Activated CD4-positive, alpha-beta T cell treated with anti-CD3 and anti-CD28 coated beads for 48 hours (primary cell): ENCODE results near the gene POLR3GL.
"Not testable (repeated sequence)": the region's sequence is repeated elsewhere in the genome, so short reads cannot be mapped to it uniquely, and the experiment has no call there.

Experiments
- DNase-seq: peaks from one replicate; pipeline ENCODE4 v3.0.0-alpha.2; 2020

The POLR3GL gene

GRCh38 chr1:145964328-145965118, at the start of gene POLR3GL, which contains the start of gene ANKRD34A:
POLR3GL (plus strand) TSS chr1:145964690; CDS start chr1:145974866, 10,176 bp downstream.
ANKRD34A (minus strand) TSS chr1:145964575; CDS start chr1:145961759, 2,816 bp downstream.
- peak; percentile 94 for DNase-seq

DNA sequence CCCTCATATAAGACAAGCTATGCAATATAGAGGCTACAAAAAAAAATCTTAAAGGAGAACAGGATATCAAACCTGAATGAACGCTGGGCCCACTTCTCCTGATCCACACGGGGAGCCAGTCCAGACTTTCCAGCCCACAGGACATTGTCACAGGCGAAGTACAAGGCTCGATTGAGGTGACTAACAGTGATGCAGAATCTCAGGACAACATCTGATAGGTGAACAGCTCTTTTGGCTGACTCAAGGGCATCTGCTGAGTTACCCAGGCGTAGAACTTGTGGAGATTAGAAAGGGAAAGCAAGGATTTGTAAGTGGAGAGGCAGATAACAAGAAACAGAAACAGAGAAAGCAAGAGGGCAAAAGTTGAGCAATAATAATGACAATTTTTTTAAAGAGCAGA, 47.7 kb upstream of the POLR3GL start:
- DNase-seq = no peak

GRCh38 chr1:145917595-145917994, 46.9 kb upstream of the POLR3GL start:
- no peak for DNase-seq

GRCh38 chr1:145918144-145918991, 46.1 kb upstream of the POLR3GL start, which contains the start of gene PEX11B:
PEX11B (minus strand) TSS chr1:145918717; CDS start chr1:145918688, 29 bp downstream.
- DNase-seq = peak; percentile 95

DNA sequence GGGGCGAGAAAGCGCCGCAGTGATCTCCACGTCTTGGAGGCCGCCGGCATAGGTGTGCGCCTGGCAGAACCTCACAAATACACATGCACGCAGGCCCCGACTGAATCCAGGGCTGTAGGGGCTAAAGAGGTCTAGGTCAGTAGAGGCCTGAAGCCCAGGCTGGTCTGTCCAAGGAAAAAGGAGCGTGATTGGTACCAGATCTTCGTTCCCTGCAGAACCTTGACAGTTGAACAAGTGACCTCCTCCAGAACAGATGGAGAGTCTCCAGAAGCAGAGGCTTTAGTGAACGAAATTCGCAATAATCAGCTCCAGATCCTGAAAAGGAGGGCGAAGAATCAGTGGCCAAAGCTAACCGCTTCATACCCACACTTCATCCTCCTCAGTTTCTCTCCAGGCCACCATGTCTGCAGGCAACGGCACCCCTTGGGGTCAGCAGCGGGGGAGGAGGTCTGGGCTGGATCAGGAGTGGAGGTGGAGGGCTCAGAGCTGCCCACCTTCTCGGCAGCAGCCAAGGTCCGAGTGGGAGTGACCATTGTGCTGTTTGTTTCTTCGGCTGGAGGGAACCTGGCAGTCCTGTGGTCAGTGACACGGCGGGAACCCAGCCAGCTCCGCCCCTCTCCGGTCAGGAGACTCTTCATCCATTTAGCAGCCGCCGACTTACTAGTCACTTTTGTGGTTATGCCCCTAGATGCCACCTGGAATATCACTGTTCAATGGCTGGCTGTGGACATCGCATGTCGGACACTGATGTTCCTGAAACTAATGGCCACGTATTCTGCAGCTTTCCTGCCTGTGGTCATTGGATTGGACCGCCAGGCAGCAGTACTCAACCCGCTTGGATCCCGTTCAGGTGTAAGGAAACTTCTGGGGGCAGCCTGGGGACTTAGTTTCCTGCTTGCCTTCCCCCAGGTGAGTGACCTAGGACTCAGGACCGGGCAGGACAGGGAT, 45.2 kb upstream of the POLR3GL start:
- DNase-seq = peak; percentile 32

DNA sequence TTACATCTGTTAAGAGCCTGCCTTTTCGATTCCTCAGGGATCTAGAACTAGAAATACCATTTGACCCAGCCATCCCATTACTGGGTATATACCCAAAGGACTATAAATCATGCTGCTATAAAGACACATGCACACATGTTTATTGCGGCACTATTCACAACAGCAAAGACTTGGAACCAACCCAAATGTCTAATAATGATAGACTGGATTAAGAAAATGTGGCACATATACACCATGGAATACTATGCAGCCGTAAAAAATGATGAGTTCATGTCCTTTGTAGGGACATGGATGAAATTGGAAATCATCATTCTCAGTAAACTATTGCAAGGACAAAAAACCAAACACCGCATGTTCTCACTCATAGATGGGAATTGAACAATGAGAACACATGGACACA, 44.2 kb upstream of the POLR3GL start:
- DNase-seq = not testable (repeated sequence)

DNA sequence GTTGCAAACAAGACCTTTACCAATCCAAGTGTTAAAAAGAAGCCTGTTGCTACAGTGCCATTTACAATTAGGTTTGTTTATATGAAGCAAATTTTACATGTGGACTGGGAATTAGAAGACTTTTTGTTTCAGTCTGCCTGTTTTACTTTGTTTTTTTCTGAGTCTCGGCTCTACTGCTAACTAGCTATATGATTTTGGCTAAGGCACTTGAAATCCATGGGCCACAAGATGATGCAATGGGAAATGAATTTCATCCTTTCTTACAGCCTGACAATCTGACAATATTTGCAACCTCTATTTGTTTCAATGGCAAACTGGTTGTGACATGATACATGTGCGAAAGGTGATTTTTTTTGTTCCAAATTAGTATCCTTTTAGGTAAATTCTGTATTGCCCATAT, 42.2 kb upstream of the POLR3GL start:
- no peak for DNase-seq

DNA sequence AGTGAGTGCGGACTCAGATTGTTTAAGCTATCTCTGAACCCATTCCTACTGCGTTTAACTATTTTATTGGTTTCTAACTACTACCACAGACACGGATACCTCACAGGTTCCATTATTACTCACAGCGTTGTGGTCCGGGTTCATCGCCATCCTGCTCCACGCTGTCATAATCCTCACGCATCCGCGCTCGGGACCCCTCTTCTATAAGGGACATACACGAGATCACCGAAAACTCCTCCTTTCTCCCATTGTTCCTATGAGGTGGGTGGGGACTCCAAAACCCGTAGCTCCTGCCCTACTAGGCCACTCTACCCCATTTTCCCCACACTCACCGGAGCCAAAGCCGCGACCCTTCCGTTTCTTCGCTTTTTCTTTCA, 37.8 kb upstream of the POLR3GL start:
- peak; percentile 71 for DNase-seq

DNA sequence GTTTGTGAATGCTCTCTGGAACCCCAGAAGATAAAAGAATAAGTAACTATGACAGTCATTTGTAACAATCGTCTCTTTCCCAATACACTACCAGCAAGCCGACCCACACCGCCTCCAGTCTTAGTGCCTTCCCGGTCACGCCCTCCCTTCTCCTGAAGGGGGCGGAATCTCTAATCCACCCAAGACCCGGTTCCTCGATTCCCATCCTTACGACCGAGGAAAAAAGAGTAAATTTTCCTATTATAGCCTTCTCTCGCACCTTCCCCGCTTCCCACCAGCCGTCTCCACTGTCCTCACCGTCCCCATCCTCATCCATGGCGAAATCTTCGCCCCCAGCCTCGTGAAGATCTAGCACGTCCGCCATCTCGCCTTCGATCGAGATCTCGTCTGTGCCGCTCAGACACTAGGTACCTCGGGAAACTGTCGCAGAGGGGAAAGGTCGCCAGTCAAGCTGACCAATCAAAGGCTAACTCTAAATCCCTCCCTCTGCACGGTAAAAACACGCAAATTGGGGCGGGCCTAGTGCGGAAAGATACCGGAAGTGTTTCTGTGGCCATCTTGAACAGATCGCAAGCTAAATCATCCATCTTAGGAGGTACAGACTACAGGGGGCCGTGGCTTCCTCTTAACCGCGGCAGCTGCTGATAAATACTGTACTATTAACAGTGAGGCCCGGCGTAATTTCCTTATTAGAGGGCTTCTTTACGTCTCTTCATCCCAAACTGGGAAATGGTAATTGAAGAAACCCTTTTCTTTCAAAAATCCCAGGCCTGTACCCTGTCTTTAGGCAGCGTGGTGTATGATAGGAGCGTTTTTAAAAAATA, 37.2 kb upstream of the POLR3GL start, which contains the start of gene RBM8A:
TSS of gene RBM8A (minus strand) at position 422 of the 824 bp plus-strand sequence. CDS start at position 364, 58 bp downstream.
- DNase-seq = peak; percentile 95

DNA sequence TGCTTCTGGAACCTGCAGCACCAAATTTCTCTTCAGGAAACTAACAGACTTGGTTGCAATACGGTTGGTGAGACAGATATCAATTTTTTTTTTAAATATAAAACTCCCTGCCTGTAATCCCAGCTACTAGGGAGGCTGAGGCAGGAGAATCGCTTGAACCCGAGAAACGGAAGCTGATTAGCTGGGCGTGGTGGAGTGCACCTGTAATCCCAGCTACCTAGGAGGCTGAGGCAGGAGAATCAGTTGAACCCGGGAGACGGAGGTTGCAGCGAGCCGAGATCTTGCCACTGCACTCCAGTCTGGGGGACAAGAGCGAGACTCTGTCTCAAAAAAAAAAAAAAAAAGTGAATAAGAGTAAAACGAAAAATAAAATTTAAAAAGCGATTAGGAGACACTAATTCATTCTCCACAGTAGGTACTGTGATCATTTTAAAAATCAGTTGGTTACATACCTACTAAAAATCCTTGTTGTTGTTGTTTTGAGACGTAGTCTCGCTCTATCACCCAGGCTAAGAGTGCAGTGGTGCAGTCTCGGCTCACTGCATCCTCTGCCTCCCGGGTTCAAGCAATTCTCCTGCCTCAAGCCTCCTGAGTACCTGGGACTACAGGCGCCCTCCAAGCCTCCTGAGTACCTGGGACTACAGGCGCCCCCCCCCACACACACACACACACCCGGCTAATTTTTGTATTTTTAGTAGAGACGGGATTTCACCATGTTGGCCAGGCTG, 36.4 kb upstream of the POLR3GL start:
- peak; percentile 27 for DNase-seq

DNA sequence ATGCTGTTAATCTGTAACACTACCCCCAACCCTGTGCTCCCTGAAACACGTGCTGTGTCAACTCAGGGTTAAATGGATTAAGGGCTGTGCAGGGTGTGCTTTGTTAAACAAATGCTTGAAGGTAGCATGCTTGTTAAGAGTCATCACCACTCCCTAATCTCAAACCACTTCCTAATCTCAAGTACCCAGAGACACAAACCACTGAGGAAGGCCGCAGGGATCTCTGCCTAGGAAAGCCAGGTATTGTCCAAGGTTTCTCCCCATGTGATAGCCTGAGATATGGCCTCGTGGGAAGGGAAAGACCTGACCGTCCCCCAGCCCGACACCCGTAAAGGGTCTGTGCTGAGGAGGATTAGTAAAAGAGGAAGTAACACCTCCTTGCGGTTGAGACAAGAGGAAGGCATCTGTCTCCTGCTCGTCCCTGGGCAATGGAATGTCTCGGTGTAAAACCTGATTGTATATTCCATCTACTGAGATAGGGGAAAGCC, 31.9 kb upstream of the POLR3GL start:
- DNase-seq = not testable (repeated sequence)

- DNase-seq = no peak
These were observed 28.8 kb upstream of the POLR3GL start for GRCh38 chr1:145935708-145936107.

GRCh38 chr1:145936247-145936646, 28.2 kb upstream of the POLR3GL start:
- no peak for DNase-seq

DNA sequence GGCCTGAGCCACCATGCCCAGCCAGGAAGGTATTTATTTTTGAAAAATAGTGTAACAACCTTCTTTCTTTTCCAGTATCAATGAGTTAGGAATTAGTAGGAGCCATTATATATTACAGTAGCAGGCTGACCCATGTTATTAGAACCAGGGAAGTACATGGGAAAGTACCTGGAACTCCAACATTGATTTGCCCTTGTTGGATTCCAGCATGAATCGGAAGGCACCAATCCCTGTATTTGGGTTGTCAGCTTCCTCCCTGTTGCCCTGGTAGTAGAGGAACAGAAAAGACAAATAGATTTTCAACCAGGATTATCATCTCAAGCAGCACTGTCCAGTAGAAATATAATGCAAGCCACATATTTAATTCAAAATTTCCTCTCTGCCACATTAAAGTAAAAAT, 27.1 kb upstream of the POLR3GL start:
- DNase-seq = no peak

GRCh38 chr1:145942405-145942804, 22.1 kb upstream of the POLR3GL start:
- DNase-seq = no peak

DNA sequence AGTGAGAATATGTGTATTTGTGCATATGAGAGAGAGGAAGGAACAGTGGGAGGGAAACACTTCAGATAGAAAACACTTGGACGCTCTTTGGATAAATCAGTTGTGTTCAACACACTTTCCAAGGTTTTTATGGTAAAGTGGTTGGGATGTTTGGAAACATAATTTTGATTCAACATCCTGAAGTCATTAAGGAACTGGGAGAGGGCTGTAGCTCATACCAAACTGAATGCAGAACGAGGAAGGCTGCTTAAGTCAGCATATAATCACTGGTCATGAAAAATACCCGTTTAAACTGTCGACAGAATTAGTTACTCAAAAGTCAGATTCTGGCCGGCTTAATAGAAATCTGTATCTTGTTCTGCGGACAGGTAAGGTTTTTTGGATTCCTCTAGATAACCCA, 21.6 kb upstream of the POLR3GL start:
- DNase-seq = no peak

GRCh38 chr1:145944532-145944931, 20.0 kb upstream of the POLR3GL start:
- no peak for DNase-seq

- no peak for DNase-seq
These were observed 18.0 kb upstream of the POLR3GL start for GRCh38 chr1:145946477-145946986.

GRCh38 chr1:145947551-145947950, 16.9 kb upstream of the POLR3GL start:
- DNase-seq = no peak

DNA sequence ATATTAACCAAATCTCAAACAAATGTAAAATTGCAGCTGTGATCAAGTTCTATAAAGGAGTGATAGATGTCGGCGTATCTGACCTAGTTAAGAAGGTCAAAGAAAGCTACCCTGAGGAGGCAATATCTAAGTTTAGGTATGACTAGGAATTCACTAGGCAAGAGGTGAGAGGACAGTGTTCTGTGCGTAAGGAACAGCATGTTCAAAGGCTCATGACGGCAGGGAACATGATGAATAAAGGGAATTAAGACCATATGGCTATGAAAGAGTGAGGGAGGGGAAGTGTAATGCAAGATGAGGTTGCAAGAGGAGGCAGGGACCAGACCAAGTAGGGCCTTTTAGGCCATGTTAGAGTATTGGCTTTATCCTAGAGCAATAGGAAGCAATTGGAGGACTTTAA, 15.3 kb upstream of the POLR3GL start:
- no peak for DNase-seq
